Measurements from ENCODE around the gene ADARB1. TPM values are rescaled to one million over a fixed set of nuclear protein-coding genes. Genes with fewer than 3 reads are reported as not detected.

ADARB1 gene
- total RNA-seq, 1 experiment from 2014 or later: 15.8 TPM

DNA sequence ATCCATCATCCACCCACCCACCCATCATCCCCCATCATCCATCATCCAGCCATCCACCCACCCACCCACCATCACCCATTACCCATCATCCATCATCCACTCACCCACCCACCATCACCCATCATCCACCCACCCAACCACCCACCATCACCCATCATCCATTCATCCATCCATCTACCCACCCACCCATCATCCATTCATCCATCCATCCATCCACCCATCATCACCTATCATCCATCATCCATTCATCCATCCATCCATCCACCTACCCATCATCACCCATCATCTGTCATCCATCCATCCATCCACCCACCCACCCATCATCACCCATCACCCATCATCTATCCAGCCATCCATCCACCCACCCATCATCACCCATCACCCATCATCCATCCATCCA lies 81.5 kb downstream of the ADARB1 start:
- H3K4ac ChIP-seq (ENCODE audit: low read depth, low read length): no peak overlapping the region
- no peak overlapping the region for H3K9ac ChIP-seq (ENCODE audit: extremely low read depth, insufficient read length, low read length)
- no peaks in the 10 kb centered on the region for H3K9me3 ChIP-seq (ENCODE audit: control insufficient read depth, low read depth, low read length)
- no peaks in the 10 kb centered on the region for H4K20me1 ChIP-seq (ENCODE audit: control insufficient read depth, insufficient read depth, insufficient read length)
- no peak overlapping the region for H3K27ac Mint-ChIP-seq
- H3K4me3 Mint-ChIP-seq: no peak overlapping the region
- H3K27ac ChIP-seq (ENCODE audit: insufficient read length, low read depth, low read length): no peak overlapping the region
- no peak overlapping the region for H3K23ac ChIP-seq (ENCODE audit: insufficient read length, low read depth, low read length)
- H3K18ac ChIP-seq (ENCODE audit: insufficient read length, low read depth, low read length): no peak overlapping the region
- H4K91ac ChIP-seq (ENCODE audit: insufficient read length, low read depth, low read length): no peak overlapping the region
- H3K27me3 ChIP-seq (ENCODE audit: insufficient read depth, low read length): no peaks in the 10 kb centered on the region
- H2BK12ac ChIP-seq (ENCODE audit: insufficient read length, low read depth, low read length): no peak overlapping the region
- peaks cover 3 to 8% of the 10 kb centered on the region in 2 experiments; a peak in 1 of 5 replicates for H3K9me3 Mint-ChIP-seq
- no peak for TF ChIP-seq CTCF (conservative IDR thresholded peaks at IDR 0.05)
- H3K36me3 Mint-ChIP-seq (ENCODE audit: insufficient read depth in 1 of 3, low read depth in 3 of 3): peaks cover 0 to 11% (median 7%) of the 10 kb centered on the region in 3 experiments; a peak in 2 of 7 replicates
- no peak overlapping the region for H4K8ac ChIP-seq (replicated peaks; ENCODE audit: insufficient read length, low read depth, low read length)
- H3K27me3 Mint-ChIP-seq (ENCODE audit: low read depth): no peaks in the 10 kb centered on the region
- H3K79me1 ChIP-seq (ENCODE audit: insufficient read depth, low read depth, low read length, poor library complexity, severe bottlenecking): no peaks in the 10 kb centered on the region
- H2BK120ac ChIP-seq (ENCODE audit: low read depth, low read length, poor library complexity, severe bottlenecking): no peak overlapping the region
- no peak overlapping the region for H2AFZ ChIP-seq (ENCODE audit: low read length)
- peaks cover 25 to 29% of the 10 kb centered on the region in 2 experiments for H3K4me1 Mint-ChIP-seq
- no peak overlapping the region for H2BK15ac ChIP-seq (ENCODE audit: low read depth, low read length)
- H2BK20ac ChIP-seq (ENCODE audit: low read depth, low read length, poor library complexity, severe bottlenecking): no peak overlapping the region
- H3K23me2 ChIP-seq (ENCODE audit: insufficient read length, low read depth, low read length, poor library complexity, severe bottlenecking): no peaks in the 10 kb centered on the region
- no peak overlapping the region for H2AK5ac ChIP-seq (ENCODE audit: insufficient read length, low read length)
- no peak overlapping the region for H2BK5ac ChIP-seq (ENCODE audit: insufficient read length, low read length)
- no peak overlapping the region for H3K4me2 ChIP-seq (ENCODE audit: insufficient read depth, insufficient read length, low read length)
- no peak overlapping the region for H3K56ac ChIP-seq (ENCODE audit: insufficient read length, low read depth, low read length)
- no peak overlapping the region for H4K5ac ChIP-seq (ENCODE audit: insufficient read length, low read depth, low read length)
- DNase-seq: peak; percentile 12
- H3K14ac ChIP-seq (ENCODE audit: insufficient read depth, low read length): no peak overlapping the region
- H3K79me2 ChIP-seq (ENCODE audit: insufficient read depth, low read length): no peaks in the 10 kb centered on the region
- H3T11ph ChIP-seq (ENCODE audit: low read length): no peak overlapping the region
- no peaks in the 10 kb centered on the region; the same call in 1 of the 2 replicates for H3K4me1 ChIP-seq (ENCODE audit: insufficient read depth, low read length)
